HFFc6 (cell line): Measurements from ENCODE around the gene SGMS1. TPM values are rescaled to one million over a fixed set of nuclear protein-coding genes. Genes with fewer than 3 reads are reported as not detected.

ENCODE experiments used
- DNase-seq: peaks from one replicate; pipeline ENCODE4 v3.0.0-alpha.2; 2018
- H3K27ac Mint-ChIP-seq: 2 replicates; pipeline ENCODE4 v1.8.0; 2020; ENCODE audit warnings: mild to moderate bottlenecking, mixed read lengths
- H3K27me3 Mint-ChIP-seq: 2 replicates; pipeline ENCODE4 v1.8.0; 2021; ENCODE audit warnings: mild to moderate bottlenecking, moderate library complexity, mixed read lengths; ENCODE audit not compliant: insufficient read depth
- H3K36me3 Mint-ChIP-seq: 2 replicates; pipeline ENCODE4 v1.8.0; 2021; ENCODE audit warnings: low read depth, mixed read lengths
- H3K4me1 Mint-ChIP-seq: 2 replicates; pipeline ENCODE4 v1.8.0; 2020; ENCODE audit warnings: low read depth, mixed read lengths
- H3K4me3 Mint-ChIP-seq: 2 replicates; pipeline ENCODE4 v1.8.0; 2020; ENCODE audit warnings: mild to moderate bottlenecking, moderate library complexity, mixed read lengths
- H3K9me3 Mint-ChIP-seq: 2 replicates; pipeline ENCODE4 v1.8.0; 2020; ENCODE audit warnings: mild to moderate bottlenecking, mixed read lengths
- total RNA-seq, 6 experiments: library from RNA; stranded (reverse); fragmentation: NEBNext Ultra II Directional; extraction: Animal tissue kit (Norgen Biotek cat#: 25700); gene quantifications; 2 replicates in 1 of 6; 3 replicates in 5 of 6; pipeline ENCODE4 v1.2.3, GENCODE V29; 2021
- TF ChIP-seq, protein P1 (sequence below): fragments of 200-600 bp; sonication (generic); IDR thresholded peaks from 2 replicates; pipeline ENCODE4 v1.5.0; 2021; ENCODE audit warnings: antibody characterized with exemption, mild to moderate bottlenecking

The SGMS1 gene
- total RNA-seq, 6 experiments from 2014 or later = 19.6 to 27.5 (median 24.6) TPM

DNA sequence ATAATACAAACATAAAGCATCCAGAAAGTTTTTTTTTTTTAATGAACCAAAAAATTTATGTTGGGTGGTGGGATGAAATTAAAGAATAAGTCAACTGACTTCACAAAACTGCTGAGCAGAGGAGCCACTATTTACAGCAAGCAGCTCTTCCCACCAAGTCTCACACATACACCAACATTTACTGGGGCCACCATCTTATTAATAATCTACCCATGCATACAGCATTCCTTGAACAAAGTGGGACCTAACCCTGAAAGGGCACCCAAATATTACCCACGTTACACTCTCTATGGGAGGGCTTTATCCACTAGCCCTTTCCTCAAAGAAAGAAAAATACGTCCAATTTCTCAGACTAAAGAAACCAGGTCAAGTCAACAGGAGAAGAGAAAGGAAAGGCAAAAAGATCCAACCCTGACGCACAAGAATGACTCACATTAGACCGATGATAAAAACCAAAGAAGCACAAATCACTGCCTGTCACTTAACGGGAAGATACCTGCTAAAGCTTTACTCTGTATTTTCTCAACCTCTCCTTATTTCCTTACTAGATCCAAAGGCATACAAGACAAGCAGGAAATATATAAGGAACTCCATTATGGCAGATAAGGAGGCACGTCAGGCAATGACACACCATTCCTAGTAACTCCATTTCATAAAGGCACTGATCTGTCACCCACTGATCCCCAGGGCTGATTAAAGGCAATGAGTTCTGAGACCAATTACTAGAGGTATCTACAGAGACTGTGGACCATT, 230.6 kb downstream of the SGMS1 start:
- TF ChIP-seq, protein P1, sequence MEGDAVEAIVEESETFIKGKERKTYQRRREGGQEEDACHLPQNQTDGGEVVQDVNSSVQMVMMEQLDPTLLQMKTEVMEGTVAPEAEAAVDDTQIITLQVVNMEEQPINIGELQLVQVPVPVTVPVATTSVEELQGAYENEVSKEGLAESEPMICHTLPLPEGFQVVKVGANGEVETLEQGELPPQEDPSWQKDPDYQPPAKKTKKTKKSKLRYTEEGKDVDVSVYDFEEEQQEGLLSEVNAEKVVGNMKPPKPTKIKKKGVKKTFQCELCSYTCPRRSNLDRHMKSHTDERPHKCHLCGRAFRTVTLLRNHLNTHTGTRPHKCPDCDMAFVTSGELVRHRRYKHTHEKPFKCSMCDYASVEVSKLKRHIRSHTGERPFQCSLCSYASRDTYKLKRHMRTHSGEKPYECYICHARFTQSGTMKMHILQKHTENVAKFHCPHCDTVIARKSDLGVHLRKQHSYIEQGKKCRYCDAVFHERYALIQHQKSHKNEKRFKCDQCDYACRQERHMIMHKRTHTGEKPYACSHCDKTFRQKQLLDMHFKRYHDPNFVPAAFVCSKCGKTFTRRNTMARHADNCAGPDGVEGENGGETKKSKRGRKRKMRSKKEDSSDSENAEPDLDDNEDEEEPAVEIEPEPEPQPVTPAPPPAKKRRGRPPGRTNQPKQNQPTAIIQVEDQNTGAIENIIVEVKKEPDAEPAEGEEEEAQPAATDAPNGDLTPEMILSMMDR = no peak
- H3K9me3 Mint-ChIP-seq = no peaks in the 10 kb centered on the region
- DNase-seq = no peak
- no peak overlapping the region for H3K4me3 Mint-ChIP-seq
- no peaks in the 10 kb centered on the region; the same call in 1 of the 2 replicates for H3K27me3 Mint-ChIP-seq
- peaks cover 12% of the 10 kb centered on the region for H3K36me3 Mint-ChIP-seq
- H3K27ac Mint-ChIP-seq = no peak overlapping the region
- peaks cover 57% of the 10 kb centered on the region for H3K4me1 Mint-ChIP-seq

DNA sequence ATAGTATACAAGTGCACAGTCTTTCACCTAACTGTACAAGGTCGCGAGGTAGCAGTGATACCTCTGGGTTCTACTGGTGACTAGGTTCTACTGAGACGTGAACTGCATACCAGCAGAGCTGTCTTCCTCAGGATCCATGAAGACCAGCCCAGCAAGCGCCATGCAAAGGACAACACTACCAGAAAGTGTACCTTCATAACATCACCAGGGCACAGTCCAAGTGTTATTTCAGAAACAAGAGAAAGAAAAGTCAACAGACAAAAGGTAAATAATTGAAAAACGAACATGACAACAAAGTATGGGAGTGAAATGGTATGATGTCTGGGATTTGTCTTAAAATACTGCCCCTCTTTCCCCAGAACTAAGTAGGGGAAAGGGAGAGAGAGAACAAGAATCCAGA, 231.3 kb downstream of the SGMS1 start:
- Mint-ChIP-seq H3K27me3 (no peaks in the 10 kb centered on the region; the same call in 1 of the 2 replicates), H3K4me1 (peaks cover 50% of the 10 kb centered on the region), H3K36me3 (peaks cover 12% of the 10 kb centered on the region), H3K4me3 (no peak overlapping the region), H3K9me3 (no peaks in the 10 kb centered on the region), H3K27ac (no peak overlapping the region)
- TF ChIP-seq, protein P1 = no peak
- DNase-seq = no peak

DNA sequence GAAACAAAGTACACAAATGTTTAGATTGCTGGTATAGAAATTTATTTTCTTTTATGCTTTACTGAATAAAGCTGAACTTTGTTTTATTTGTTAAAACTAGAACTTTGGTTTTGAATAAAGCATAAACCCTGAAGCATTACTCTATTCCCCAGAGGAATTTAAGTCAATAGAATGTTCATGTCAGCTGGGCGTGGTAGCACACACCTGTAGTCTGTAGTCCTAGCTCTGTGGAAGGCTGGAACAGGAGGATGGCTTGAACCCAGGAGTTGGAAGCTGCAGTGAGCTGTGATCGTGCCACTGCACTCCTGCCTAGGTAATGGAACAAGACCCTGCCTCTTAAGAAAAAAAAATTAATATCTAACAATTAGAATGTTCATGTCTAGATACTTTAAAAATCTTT, 233.5 kb downstream of the SGMS1 start:
- Mint-ChIP-seq H3K4me1 (peaks cover 41% of the 10 kb centered on the region), H3K4me3 (no peak overlapping the region), H3K27ac (no peak overlapping the region), H3K27me3 (no peaks in the 10 kb centered on the region; the same call in 1 of the 2 replicates), H3K9me3 (no peaks in the 10 kb centered on the region), H3K36me3 (peaks cover 10% of the 10 kb centered on the region)
- DNase-seq = no peak
- TF ChIP-seq, protein P1 = no peak

DNA sequence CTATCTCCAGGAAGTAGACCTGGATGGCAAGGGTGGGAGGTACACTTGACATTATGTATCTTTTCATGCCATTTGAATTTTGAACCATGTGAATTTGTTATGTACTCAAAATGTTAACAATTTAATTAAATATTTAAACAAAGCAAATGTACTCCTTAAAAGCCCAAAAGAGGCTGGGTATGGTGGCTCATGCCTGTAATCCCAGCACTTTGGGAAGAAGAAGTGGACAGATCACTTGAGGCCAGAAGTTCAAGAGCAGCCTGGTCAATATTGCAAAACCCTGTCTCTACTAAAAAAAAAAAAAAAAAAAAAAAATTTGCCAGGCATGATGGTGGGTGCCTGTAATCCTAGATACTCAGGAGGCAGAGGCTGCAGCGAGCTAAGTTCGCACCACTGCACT, 235.6 kb downstream of the SGMS1 start:
- TF ChIP-seq, protein P1 = no peak
- no peak overlapping the region for H3K4me3 Mint-ChIP-seq
- peaks cover 10% of the 10 kb centered on the region for H3K36me3 Mint-ChIP-seq
- H3K4me1 Mint-ChIP-seq = peaks cover 23% of the 10 kb centered on the region
- no peaks in the 10 kb centered on the region for H3K9me3 Mint-ChIP-seq
- H3K27me3 Mint-ChIP-seq = no peaks in the 10 kb centered on the region; the same call in 1 of the 2 replicates
- no peak overlapping the region for H3K27ac Mint-ChIP-seq
- DNase-seq = no peak

DNA sequence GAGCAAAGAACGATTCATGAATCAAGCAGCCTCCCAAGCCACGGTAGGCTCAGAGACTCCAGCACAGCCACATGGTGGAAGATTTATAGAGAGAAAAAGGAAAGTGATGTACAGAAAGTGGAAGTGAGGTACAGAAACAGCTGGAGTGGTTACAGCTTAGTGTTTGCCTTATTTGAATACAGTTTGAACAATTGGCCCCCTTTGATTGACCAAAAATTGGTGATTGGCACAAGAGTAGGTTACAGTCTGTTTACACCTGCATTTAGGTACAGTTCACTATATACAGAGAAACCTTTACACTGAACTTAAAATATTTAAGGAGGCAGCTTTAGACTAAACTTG, 236.1 kb downstream of the SGMS1 start:
- TF ChIP-seq, protein P1 = no peak
- peaks cover 22% of the 10 kb centered on the region for H3K4me1 Mint-ChIP-seq
- H3K27ac Mint-ChIP-seq = no peak overlapping the region
- peaks cover 10% of the 10 kb centered on the region for H3K36me3 Mint-ChIP-seq
- H3K4me3 Mint-ChIP-seq = no peak overlapping the region
- no peaks in the 10 kb centered on the region; the same call in 1 of the 2 replicates for H3K27me3 Mint-ChIP-seq
- no peak for DNase-seq
- no peaks in the 10 kb centered on the region for H3K9me3 Mint-ChIP-seq
